ENCODE data around the gene SORT1. TPM values are rescaled to one million over a fixed set of nuclear protein-coding genes. Genes with fewer than 3 reads are reported as not detected.
A peak's percentile ranks its signal among the peaks of the same experiment; 100 is the strongest.

SORT1 gene
- total and polyA plus RNA-seq, 2 of the 4 experiments (the other 2 are of a cell fraction) = 15.8 to 16.7 TPM

GRCh38 chr1:109386054-109386717, 11.5 kb downstream of the SORT1 start:
- Histone ChIP-seq H3K36me3 (ENCODE audit: control insufficient read depth, insufficient read depth, low read length) (no peaks in the 10 kb centered on the region), H3K4me3 (ENCODE audit: insufficient read depth, low read depth, low read length) (no peak overlapping the region), H3K79me1 (ENCODE audit: low read depth in 1 of 2, low read length in 2 of 2) (peaks cover 17 to 77% of the 10 kb centered on the region in 2 experiments), H3K56ac (ENCODE audit: extremely low read depth, insufficient read depth, low read length) (no peak overlapping the region), H4K91ac (ENCODE audit: insufficient read depth, low read depth, low read length) (no peak overlapping the region), H3K23ac (ENCODE audit: low read depth, low read length) (no peak overlapping the region), H3K18ac (ENCODE audit: low read depth, low read length) (no peak overlapping the region), H3K4ac (ENCODE audit: low read depth, low read length) (no peak overlapping the region), H3K4me1 (ENCODE audit: control insufficient read depth, insufficient read depth, low read length) (peaks cover 18% of the 10 kb centered on the region), H4K20me1 (ENCODE audit: insufficient read depth, low read length) (no peaks in the 10 kb centered on the region), H2BK20ac (ENCODE audit: low read depth, low read length) (no peak overlapping the region), H3K9me1 (ENCODE audit: insufficient read depth, low read length) (peaks cover 13% of the 10 kb centered on the region), H2AK9ac (replicated peaks; ENCODE audit: low read depth, low read length, poor library complexity) (no peak overlapping the region), H2BK120ac (ENCODE audit: low read depth, low read length) (no peak overlapping the region), H3K27ac (ENCODE audit: insufficient read depth, low read length) (no peak overlapping the region), H3K27me3 (ENCODE audit: control insufficient read depth, insufficient read depth, low read length) (no peaks in the 10 kb centered on the region), H3K9ac (ENCODE audit: low read depth, low read length) (no peak overlapping the region), H4K8ac (ENCODE audit: low read depth in 2 of 2, low read length in 2 of 2) (no peak overlapping the region), H2BK15ac (ENCODE audit: low read depth, low read length) (0 out of 3 replicates have a peak overlapping the region, but pooled peaks have one; percentile 58), H3K4me2 (ENCODE audit: low read depth, low read length) (no peak overlapping the region), H2BK5ac (ENCODE audit: low read depth, low read length, poor library complexity, severe bottlenecking) (no peak overlapping the region), H4K5ac (ENCODE audit: low read depth, low read length) (no peak overlapping the region), H2AK5ac (ENCODE audit: low read depth, low read length) (no peak overlapping the region), H3K14ac (replicated peaks; ENCODE audit: low read depth, low read length) (no peak overlapping the region), H3K9me3 (ENCODE audit: control insufficient read depth, insufficient read depth, low read length) (peaks cover 2% of the 10 kb centered on the region; the same call in 1 of the 2 replicates), H2AFZ (replicated peaks; ENCODE audit: low read length, poor library complexity) (no peak overlapping the region)
- in situ Hi-C loops (cut with MboI; ENCODE audit: low sequenced_read_pairs) (no loop called here), intact Hi-C loops (cut with micrococcal nuclease) (no loop called here), dilution Hi-C loops (cut with HindIII; ENCODE audit: low sequenced_read_pairs, unreplicated experiment) (no loop called here)
- POLR2A ChIA-PET (ENCODE audit: unreplicated experiment) = no interaction called here
- CTCF ChIA-PET = no interaction called here
- ATAC-seq (ENCODE audit: low read depth) (no peak), DNase-seq (no peak)
- BruUV-seq (replicated peaks) = no TSS peak
- no CpG with 5 or more reads among the region's 2 CpGs for WGBS, 2 experiments (ENCODE audit: extremely low coverage in 2 of 2, insufficient read length in 1 of 2)
- no peak for TF ChIP-seq POLR2A (IDR thresholded peaks at IDR 0.05; ENCODE audit: low read depth, low read length)
- TF ChIP-seq CEBPB (IDR thresholded peaks at IDR 0.05; ENCODE audit: low read depth, low read length) = no peak
- TF ChIP-seq FOS (IDR thresholded peaks at IDR 0.05; ENCODE audit: low read depth, low read length) = no peak
- no peak for TF ChIP-seq SMC3 (IDR thresholded peaks at IDR 0.05; ENCODE audit: low read depth, low read length)
- no peak for TF ChIP-seq CHD1 (IDR thresholded peaks at IDR 0.05; ENCODE audit: low read depth, low read length)
